K562 (cell line): ENCODE measurements around the gene ZNF547. TPM values are rescaled to one million over a fixed set of nuclear protein-coding genes. Genes with fewer than 3 reads are reported as not detected.

ENCODE experiments used
- BRD9 ChIP-seq: fragments of 450-650 bp; IDR thresholded peaks from 2 replicates; pipeline ENCODE4 v1.6.1; 2018; ENCODE audit warnings: low read depth; ENCODE audit not compliant: partially characterized antibody
- KDM4B ChIP-seq, 2 experiments: fragments of 450-650 bp in 1 of 2; sonication (generic) in 1 of 2; IDR thresholded peaks; 2 replicates each; pipeline ENCODE4 v1.6.1; 2016 to 2017; ENCODE audit warnings: borderline replicate concordance in 2 of 2, antibody characterized with exemption in 1 of 2, low read depth in 1 of 2, mild to moderate bottlenecking in 1 of 2
- MGA ChIP-seq: fragments of 450-650 bp; IDR thresholded peaks from 2 replicates; pipeline ENCODE4 v1.6.1; 2016; ENCODE audit warnings: mild to moderate bottlenecking, moderate library complexity
- NFIX ChIP-seq: fragments of 250-450 bp; sonication (Bioruptor Pico); IDR thresholded peaks from 2 replicates; pipeline ENCODE4 v1.4.0; 2020; ENCODE audit warnings: low read depth, mild to moderate bottlenecking, moderate library complexity
- SAFB2 ChIP-seq: fragments of 200-400 bp; formaldehyde crosslinking; IDR thresholded peaks from 2 replicates; pipeline ENCODE4 v1.6.1; 2018; ENCODE audit warnings: borderline replicate concordance, low read length, low read depth, moderate library complexity; ENCODE audit not compliant: severe bottlenecking
- SP2 ChIP-seq: IDR thresholded peaks from 2 replicates; pipeline ENCODE4 v1.6.1; 2011; ENCODE audit warnings: mild to moderate bottlenecking, low read depth, low read length, moderate library complexity; ENCODE audit not compliant: poor library complexity, severe bottlenecking; ENCODE audit errors: extremely low read depth
- YBX1 ChIP-seq: fragments of 450-650 bp; IDR thresholded peaks from 2 replicates; pipeline ENCODE4 v1.7.1; 2016; ENCODE audit warnings: mild to moderate bottlenecking
- ZFX ChIP-seq: sonication (generic); formaldehyde crosslinking; IDR thresholded peaks from 2 replicates; pipeline ENCODE4 v1.8.0; 2022; ENCODE audit warnings: mild to moderate bottlenecking, missing genetic modification reagents, moderate library complexity
- polyA plus RNA-seq, 8 experiments: library from polyadenylated mRNA; depleted of rRNA in 4 of 8; stranded (reverse) in 5 of 8; unstranded in 3 of 8; fragments of >200 nt; fragmentation: Nextera tagmentation in 2 of 8; fragmentation: Illumina TruSeq in 1 of 8; extraction: Ambion mirVana in 2 of 8; extraction: Trizol in 1 of 8; gene quantifications; 2 replicates each; pipeline versions ENCODE4 v1.2.1 to v1.2.3, GENCODE V29; 2011 to 2014; ENCODE audit warnings: inconsistent platforms in 1 of 8, missing spikeins in 1 of 8
- total RNA-seq, 7 experiments: library from RNA; depleted of rRNA in 6 of 7; stranded (reverse); fragments of >200 nt in 6 of 7; fragmentation: Illumina TruSeq in 2 of 7; extraction: Trizol in 2 of 7; gene quantifications; 2 replicates each; pipeline versions ENCODE4 v1.2.1 to v1.2.3, GENCODE V29; 2011 to 2021; ENCODE audit warnings: low replicate concordance in 1 of 7
- TF ChIP-seq, protein P1 (sequence below): fragments of 250-450 bp; sonication (Bioruptor Pico); IDR thresholded peaks from 2 replicates; pipeline ENCODE4 v1.8.0; 2022; ENCODE audit warnings: moderate library complexity, mild to moderate bottlenecking, inconsistent platforms
- TF ChIP-seq, protein P2 (sequence below): fragments of 450-650 bp; IDR thresholded peaks from 2 replicates; pipeline ENCODE4 v1.6.1; 2018; ENCODE audit not compliant: partially characterized antibody

The ZNF547 gene
- total and polyA plus RNA-seq, 9 of the 15 experiments (the other 6 are each of a cell fraction or from before 2014, with no cell fraction given) = 0.03 to 0.96 (median 0.30) TPM

GRCh38 chr19:57320180-57321084 is 42.9 kb upstream of the ZNF547 start, which contains the start of gene ZNF543 (continued):
- TF ChIP-seq, protein P1, sequence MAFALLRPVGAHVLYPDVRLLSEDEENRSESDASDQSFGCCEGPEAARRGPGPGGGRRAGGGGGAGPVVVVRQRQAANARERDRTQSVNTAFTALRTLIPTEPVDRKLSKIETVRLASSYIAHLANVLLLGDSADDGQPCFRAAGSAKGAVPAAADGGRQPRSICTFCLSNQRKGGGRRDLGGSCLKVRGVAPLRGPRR (CRISPR knock-in tag) = no peak
- TF ChIP-seq NFIX (CRISPR knock-in tag) (no peak), YBX1 (no peak), ZFX (CRISPR knock-in tag) (peak; percentile 97), KDM4B (IDR thresholded peaks at IDR 0.05; ENCODE audit: borderline replicate concordance in 2 of 2, low read depth in 1 of 2) (no peak), SAFB2 (no peak), MGA (peak; percentile 57), BRD9 (no peak), SP2 (peak; percentile 61)
- TF ChIP-seq, protein P2, sequence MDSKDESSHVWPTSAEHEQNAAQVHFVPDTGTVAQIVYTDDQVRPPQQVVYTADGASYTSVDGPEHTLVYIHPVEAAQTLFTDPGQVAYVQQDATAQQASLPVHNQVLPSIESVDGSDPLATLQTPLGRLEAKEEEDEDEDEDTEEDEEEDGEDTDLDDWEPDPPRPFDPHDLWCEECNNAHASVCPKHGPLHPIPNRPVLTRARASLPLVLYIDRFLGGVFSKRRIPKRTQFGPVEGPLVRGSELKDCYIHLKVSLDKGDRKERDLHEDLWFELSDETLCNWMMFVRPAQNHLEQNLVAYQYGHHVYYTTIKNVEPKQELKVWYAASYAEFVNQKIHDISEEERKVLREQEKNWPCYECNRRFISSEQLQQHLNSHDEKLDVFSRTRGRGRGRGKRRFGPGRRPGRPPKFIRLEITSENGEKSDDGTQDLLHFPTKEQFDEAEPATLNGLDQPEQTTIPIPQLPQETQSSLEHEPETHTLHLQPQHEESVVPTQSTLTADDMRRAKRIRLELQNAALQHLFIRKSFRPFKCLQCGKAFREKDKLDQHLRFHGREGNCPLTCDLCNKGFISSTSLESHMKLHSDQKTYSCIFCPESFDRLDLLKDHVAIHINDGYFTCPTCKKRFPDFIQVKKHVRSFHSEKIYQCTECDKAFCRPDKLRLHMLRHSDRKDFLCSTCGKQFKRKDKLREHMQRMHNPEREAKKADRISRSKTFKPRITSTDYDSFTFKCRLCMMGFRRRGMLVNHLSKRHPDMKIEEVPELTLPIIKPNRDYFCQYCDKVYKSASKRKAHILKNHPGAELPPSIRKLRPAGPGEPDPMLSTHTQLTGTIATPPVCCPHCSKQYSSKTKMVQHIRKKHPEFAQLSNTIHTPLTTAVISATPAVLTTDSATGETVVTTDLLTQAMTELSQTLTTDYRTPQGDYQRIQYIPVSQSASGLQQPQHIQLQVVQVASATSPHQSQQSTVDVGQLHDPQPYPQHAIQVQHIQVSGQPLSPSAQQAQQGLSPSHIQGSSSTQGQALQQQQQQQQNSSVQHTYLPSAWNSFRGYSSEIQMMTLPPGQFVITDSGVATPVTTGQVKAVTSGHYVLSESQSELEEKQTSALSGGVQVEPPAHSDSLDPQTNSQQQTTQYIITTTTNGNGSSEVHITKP = peak; percentile 60
